GM21423 (cell line): ENCODE results near the gene NAPB.
A peak's percentile ranks its signal among the peaks of the same experiment; 100 is the strongest.
"Not testable (repeated sequence)": the region's sequence is repeated elsewhere in the genome, so short reads cannot be mapped to it uniquely, and the experiment has no call there.

Experiments
- ATAC-seq: cut with Tn5 transposase; IDR thresholded peaks from one replicate; pipeline ENCODE4 v1.9.1; 2021; ENCODE audit warnings: mild to moderate bottlenecking, moderate library complexity; ENCODE audit not compliant: unreplicated experiment

The NAPB gene

GRCh38 chr20:23420943-23421931 is at the start of gene NAPB:
NAPB (minus strand) TSS chr20:23421488; CDS start chr20:23421402, 86 bp downstream.
- ATAC-seq, result peak; percentile 96

- ATAC-seq, result not testable (repeated sequence)
Measured at GRCh38 chr20:23466961-23467360, 45.7 kb upstream of the NAPB start.

DNA sequence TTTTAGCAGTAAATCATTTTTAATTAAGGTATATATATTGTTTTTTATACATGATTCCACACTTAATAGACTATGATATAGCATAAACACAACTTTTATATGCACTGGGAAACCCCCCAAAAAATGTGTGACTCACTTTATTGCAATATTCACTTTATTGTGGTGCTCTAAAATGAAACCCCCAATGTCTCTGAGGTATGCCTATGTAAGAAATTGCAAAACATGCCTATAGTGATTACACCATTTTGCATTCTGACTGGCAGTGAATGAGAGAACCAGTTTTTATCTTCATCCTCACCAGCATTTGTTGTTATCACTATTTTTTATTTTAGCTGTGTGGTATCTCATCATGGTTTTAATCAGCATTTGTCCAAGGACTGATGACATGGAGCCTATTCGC is 39.9 kb upstream of the NAPB start:
- no peak for ATAC-seq

DNA sequence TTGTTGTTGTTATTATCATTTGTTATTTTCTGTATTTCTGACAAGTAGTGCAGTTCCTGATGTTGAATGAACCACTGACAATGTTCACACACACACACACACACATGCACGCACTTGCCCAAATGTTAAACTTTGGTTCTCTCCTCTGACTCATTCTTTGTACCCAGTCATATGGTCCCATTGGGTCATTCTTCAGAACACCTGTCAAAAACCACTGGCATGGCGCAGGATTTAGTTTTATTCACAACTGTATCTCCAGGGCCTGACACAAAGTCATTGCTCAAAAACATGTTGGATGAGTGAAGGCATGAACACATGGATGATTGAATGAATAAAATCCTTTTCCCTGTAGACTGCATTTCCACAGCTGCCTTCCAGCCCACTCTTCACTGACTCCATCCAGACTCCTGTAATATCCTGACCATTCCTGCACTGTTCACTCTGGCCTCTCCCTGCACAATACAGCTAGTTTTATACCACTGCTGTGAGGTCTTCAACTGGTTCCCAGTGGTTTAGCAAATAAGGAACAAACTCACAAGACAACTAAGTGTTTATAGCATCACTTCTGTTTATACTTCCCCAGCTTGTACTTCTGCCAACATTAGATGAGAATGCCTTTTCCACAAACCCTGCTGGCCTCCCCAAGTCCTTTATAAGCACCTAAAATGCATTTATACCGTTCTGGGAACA is 38.3 kb upstream of the NAPB start:
- ATAC-seq, result no peak

DNA sequence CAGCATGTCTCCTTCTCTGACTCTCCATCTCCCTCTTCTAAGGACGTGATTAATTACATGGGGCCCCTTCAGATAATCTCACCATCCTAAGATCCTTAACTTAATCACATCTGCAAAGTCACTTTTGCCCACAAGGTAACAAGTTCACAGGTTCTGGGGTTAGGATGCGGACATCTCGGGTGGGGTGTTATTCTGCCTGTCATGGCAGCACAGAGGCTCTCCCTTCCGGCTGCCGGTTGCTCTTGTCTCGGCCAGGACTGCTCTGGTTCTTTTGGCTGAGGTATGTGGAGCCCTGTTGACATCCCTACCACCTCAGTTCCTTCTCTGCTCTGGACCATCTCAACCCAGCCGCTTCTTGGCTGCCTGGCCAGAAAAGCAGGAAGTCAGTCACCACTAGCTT is 35.6 kb upstream of the NAPB start:
- ATAC-seq, result no peak

DNA sequence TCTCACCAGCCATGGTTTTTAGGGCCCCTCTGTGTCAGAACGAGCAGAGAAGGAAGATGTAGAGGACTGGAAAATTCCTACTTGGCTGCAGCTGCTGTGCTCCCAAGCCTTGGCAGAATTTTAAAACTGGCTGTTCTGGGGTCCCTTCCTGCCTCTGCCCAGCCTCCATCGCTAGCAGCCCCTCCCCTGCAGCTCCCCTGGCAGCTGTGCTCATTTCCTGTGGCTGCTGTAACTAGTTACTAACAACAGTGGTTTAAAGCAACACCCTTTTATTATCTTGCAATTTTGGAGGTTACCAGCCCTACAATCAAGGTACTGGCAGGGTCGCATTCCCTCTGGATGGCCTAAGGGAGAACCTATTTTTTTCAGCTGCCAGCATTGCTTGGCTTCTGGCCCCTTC is 35.1 kb upstream of the NAPB start:
- ATAC-seq, result no peak

- ATAC-seq, result no peak
Measured at GRCh38 chr20:23455639-23456038, 34.4 kb upstream of the NAPB start.

- no peak for ATAC-seq
Measured at GRCh38 chr20:23454816-23455215, 33.5 kb upstream of the NAPB start.

DNA sequence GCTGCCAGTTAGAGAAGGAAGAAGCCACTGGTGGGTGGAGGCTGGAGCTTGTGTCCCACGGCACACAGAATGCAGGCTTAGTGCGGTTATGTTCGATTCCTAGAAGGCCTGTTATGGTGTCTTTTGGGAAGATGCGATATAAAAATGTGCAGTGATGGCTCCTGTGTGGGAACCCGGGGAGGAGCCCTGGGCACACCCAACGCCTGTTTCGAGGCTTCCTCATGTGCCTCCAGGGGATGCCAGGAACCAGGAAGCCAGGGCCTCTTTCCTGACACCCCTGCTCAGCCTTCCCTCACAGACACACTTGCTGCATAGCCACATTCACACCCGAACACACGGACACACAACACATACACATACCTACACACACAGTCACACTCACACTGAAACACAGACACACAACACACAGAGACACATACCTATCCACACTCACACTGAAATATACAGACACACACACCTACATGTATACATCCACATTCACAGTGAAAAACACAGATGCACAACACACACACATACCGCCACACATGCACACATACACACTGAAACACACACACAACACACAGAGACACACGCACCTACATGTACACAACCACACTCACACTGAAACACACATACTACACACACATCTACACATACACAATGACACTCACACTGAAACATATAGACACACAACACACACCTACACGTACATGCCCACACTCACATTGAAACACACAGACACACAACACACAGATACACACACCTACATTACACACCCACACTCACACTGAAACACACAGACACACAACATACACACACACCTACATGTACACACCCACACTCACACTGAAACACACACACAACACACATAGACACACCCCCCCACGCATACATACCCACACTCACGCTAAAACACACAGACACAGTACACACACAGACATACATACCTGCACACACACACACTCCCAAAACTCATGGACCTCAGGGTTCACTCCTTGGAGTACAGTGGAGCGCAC is 32.6 kb upstream of the NAPB start:
- ATAC-seq, result no peak

DNA sequence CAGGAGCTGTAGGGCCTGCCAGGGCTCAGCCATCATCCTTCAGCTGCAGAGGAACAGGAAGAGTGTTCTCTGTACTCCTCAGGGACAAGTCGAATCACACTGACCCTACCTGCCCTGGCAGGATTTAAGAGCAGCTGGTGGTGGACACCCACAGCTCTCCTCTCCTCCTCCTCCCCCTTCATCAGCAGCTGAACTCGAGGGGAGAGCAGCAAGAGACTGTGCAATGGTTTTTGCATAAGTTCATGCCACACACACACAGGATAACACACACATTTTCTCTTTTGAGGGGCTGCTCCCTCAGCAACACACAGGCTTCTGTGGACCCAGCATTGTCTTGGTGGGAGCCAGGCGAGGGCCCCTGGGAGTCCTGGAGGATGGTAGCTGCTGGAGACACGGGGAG is 31.5 kb upstream of the NAPB start, which contains the start of gene CST11:
CST11 (minus strand) TSS at position 101 of the 400 bp plus-strand sequence; CDS start at position 36, 65 bp downstream.
- no peak for ATAC-seq

DNA sequence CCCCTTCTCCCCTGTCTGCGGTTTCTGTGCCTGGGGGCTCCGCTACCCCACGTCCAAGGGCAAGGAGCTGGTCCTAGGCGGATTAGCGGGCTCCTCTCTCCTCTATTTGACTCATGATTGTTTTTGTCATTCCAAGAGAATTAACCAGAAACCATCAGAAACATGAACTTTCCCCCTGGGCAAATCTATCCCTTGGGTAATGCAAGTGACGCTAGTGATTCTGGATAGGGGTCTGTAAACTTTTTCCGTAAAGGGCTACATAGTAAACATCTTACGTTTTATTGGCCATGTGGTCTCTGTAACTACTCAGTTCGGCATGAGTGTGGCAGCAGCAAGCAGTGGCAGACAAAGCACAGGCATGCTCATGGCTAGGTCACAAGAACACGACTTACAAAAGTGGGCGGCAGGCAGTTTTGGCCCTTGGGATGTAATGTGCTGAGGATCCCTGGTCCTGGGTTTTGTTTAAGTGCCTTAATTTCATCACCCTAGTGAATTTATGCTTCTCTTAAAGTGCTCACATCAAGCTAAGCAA is 30.7 kb upstream of the NAPB start:
- no peak for ATAC-seq

DNA sequence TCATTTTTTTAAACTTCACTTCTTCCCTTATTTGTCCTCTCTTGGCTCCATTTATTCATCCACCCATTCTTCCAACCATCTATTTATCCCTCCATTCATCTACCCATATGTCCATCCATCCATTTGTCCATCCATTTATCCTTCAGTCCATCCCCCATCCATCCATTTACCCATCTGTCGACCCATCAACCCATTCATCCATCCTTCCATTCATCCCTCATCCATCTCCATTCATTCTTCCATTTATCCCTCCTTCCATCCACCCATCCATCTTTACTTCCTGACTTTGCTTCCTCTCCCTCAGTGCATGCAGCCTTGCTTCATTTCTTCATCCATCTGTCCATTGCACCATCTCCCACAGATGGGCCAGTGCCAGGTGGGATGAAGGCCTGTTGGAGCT is 29.6 kb upstream of the NAPB start:
- no peak for ATAC-seq

- ATAC-seq, result no peak
Measured at GRCh38 chr20:23449421-23449820, 28.1 kb upstream of the NAPB start.

- ATAC-seq, result no peak
Measured at GRCh38 chr20:23448167-23448566, 26.9 kb upstream of the NAPB start.

GRCh38 chr20:23446505-23446904 is 25.2 kb upstream of the NAPB start:
- peak; percentile 58 for ATAC-seq

DNA sequence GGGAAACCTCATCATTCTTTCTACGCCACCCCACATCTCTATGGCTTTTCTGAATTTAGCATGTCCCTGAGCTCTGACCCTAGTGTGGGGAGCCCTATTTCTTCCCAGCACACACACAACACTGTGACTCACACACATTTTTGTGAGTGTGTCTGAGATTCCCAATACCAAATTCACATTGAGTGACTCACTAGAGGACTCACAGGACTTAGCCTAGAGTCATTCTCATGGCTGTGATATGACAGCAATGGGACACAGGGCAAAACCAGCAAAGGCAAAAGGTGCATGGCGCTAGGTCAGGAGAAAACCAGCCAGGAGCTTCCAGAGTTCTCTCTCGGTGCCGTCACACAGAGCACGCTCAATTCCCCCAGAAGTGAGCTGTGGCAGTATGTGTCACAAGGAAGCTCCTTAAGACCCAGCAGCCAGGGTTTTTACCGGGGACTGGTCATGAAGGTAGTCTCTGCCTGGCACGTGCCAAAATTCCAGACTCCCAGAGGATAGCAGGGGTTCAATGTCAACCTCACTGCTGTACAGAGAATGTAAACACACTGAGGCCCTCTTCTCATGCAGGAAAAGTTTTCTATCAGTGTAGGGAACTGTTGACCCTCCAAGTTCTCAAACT is 24.4 kb upstream of the NAPB start:
- no peak for ATAC-seq

DNA sequence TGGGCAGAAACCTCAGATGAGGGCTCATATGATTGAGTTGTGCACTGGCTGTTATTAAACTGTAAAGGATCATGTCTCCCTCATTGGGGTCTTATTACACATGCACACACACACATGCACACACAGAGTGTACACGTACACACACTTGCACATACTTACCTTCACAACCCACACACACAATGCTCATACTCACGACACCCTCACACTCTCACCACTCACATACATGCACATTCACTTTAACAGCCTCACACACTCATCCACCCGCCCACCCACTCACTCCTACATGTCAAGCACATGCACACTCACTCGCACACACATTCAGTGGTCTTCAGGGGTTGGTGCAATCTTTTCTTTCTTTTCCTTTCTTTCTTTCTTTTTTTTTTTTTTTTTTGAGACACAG is 23.6 kb upstream of the NAPB start:
- ATAC-seq, result no peak

- no peak for ATAC-seq
Measured at GRCh38 chr20:23442436-23442835, 21.1 kb upstream of the NAPB start.

DNA sequence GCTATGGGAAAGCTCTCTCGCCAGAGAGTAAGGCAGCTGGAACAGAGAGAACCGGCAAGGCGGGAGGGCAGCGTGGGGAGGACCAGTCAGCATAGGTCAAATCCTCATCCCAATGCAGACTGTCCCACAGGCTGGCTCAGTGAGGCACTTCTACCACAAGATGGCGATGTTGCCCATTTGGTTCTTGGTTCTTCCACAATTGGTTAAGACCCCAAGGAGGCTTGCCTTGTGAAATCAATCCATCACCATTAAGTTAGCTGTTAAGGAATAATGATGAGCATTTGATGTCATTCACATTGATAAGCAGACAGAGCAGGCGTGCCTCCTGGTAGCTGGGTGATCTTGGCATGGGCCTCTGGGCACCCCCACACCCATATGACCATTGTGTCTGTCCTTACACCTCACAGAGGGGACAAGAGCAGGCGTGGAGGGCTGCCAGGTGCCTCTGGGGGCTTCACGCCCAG is 20.6 kb upstream of the NAPB start:
- peak; percentile 65 for ATAC-seq

DNA sequence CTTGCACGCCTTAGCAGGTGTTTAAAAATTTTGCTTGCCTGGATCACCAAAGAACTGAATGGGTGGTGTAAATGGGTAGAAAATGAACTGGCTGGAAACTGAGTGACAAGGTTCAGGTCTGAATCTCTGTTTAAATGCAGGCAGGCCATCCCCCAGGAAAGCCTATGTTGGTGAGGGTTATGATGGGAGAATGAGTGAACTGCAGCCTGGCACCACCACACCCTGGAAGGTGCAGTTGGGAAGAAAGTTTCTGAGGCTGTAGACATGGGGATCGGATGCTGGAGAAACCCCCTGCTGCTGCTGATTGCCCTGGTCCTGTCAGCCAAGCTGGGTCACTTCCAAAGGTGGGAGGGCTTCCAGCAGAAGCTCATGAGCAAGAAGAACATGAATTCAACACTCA is 18.7 kb upstream of the NAPB start:
- no peak for ATAC-seq
